Mammary epithelial cell (primary cell): ENCODE measurements around the gene ERP44.
"Not testable (repeated sequence)": the region's sequence is repeated elsewhere in the genome, so short reads cannot be mapped to it uniquely, and the experiment has no call there.

Experiments used
- EZH2 ChIP-seq: IDR thresholded peaks from 2 replicates; pipeline ENCODE4 v1.6.1; 2012; ENCODE audit warnings: low read length, inconsistent platforms, borderline replicate concordance
- TF ChIP-seq, protein P1 (sequence below), 2 donors: IDR thresholded peaks in 1 of 2; conservative IDR thresholded peaks in 1 of 2; 2 replicates each; pipeline ENCODE4 v1.5.1; 2011 to 2012; ENCODE audit warnings: inconsistent platforms in 2 of 2, low read length in 2 of 2, mild to moderate bottlenecking in 2 of 2, control low read depth in 1 of 2, low read depth in 1 of 2; ENCODE audit not compliant: insufficient read depth in 1 of 2; ENCODE audit errors: extremely low read depth in 1 of 2

DNA sequence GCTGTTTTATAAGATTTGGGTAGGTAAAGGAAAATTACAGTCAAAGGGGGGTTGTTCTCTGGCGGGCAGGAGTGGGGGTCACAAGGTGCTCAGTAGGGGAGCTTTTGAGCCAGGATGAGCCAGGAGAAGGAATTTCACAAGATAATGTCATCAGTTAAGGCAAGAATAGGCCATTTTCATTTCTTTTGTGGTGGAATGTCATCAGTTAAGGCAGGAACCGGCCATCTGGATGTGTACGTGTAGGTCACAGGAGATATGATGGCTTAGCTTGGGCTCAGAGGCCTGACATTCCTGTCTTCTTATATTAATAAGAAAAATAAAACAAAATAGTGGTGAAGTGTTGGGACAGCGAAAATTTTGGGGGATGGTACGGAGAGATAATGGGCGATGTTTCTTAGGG lies 41.5 kb upstream of the ERP44 start:
- TF ChIP-seq, protein P1, sequence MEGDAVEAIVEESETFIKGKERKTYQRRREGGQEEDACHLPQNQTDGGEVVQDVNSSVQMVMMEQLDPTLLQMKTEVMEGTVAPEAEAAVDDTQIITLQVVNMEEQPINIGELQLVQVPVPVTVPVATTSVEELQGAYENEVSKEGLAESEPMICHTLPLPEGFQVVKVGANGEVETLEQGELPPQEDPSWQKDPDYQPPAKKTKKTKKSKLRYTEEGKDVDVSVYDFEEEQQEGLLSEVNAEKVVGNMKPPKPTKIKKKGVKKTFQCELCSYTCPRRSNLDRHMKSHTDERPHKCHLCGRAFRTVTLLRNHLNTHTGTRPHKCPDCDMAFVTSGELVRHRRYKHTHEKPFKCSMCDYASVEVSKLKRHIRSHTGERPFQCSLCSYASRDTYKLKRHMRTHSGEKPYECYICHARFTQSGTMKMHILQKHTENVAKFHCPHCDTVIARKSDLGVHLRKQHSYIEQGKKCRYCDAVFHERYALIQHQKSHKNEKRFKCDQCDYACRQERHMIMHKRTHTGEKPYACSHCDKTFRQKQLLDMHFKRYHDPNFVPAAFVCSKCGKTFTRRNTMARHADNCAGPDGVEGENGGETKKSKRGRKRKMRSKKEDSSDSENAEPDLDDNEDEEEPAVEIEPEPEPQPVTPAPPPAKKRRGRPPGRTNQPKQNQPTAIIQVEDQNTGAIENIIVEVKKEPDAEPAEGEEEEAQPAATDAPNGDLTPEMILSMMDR (conservative IDR thresholded peaks at IDR 0.05 in 1 of 2, IDR thresholded peaks at IDR 0.05 in 1 of 2; ENCODE audit: extremely low read depth in 1 of 2, insufficient read depth in 1 of 2, low read depth in 1 of 2, low read length in 2 of 2), result not testable (repeated sequence)
- TF ChIP-seq EZH2, result not testable (repeated sequence)
